ENCODE measurements around the gene TMEM150A. TPM values are rescaled to one million over a fixed set of nuclear protein-coding genes. Genes with fewer than 3 reads are reported as not detected.

TMEM150A gene
- polyA plus RNA-seq, 1 experiment: 11.4 TPM

DNA sequence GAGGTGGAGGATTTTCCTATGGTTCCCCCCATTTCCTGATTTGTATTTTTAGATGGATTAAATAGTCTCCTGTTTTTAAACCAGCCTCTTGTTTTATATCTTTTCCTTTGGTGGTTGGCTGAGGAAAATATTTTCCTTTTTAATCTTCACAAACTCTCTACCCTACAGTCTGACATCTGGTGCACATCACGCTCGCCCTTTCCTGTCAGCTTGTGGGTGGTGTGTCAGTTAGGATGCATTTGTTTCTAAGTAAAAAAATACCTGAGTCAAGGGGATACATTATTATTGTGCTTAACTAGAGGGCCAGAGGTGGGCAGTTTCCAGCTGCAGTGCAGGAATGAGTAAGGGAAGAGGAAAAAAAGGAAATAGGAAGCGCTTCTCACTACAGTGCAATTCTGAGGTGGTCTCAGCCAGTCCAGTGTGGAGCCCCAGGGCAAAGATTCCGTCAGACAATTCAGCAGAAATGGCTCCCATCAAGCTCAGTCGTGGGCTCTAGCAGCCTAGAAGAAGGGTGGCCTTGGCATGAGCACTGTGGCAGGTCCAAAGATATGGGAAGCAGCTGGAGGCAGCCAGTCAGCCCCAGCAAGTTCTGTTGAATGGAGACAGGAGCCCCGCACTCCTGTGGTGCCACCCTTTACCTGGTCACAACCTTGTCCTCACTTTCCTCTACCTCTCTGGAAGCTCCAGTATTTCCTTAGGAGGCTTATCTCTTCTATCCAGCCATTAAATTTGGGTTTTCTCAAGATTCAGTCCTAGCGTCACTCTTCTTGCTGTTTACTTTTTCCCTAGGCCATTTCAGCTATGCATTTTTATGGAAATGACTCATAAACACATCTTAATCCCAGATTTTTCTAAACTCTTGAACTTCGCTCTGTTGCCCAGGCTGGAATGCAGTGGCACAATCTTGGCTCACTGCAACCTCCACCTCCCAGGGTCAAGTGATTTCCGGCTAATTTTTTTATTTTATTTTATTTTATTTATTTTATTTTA is 47.0 kb upstream of the TMEM150A start:
- H3K27me3 ChIP-seq (ENCODE audit: control insufficient read depth, insufficient read depth, low read length): no peaks in the 10 kb centered on the region
- TF ChIP-seq, protein P1, sequence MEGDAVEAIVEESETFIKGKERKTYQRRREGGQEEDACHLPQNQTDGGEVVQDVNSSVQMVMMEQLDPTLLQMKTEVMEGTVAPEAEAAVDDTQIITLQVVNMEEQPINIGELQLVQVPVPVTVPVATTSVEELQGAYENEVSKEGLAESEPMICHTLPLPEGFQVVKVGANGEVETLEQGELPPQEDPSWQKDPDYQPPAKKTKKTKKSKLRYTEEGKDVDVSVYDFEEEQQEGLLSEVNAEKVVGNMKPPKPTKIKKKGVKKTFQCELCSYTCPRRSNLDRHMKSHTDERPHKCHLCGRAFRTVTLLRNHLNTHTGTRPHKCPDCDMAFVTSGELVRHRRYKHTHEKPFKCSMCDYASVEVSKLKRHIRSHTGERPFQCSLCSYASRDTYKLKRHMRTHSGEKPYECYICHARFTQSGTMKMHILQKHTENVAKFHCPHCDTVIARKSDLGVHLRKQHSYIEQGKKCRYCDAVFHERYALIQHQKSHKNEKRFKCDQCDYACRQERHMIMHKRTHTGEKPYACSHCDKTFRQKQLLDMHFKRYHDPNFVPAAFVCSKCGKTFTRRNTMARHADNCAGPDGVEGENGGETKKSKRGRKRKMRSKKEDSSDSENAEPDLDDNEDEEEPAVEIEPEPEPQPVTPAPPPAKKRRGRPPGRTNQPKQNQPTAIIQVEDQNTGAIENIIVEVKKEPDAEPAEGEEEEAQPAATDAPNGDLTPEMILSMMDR (IDR thresholded peaks at IDR 0.05; ENCODE audit: low read depth, low read length): no peak
- H3K4me3 ChIP-seq (ENCODE audit: low read depth, low read length): peak overlapping the region; percentile 5; the same call in 1 of the 2 replicates
- ChIA-PET CTCF (interaction anchor here (0.6 to 6.8 kb wide), 22 partner anchors 10 to 167 kb away, joined by 3 to 107 read pairs (median 6); partner anchors contain the start of gene SFTPB), POLR2A (interaction anchor here (0.8 to 1.7 kb wide), 5 partner anchors 9 to 123 kb away, joined by 3 to 7 read pairs (median 4); no protein-coding TSS in a partner anchor)
- H3K27ac ChIP-seq (ENCODE audit: low read depth, low read length): peak overlapping the region; percentile 98
- H3K9me3 ChIP-seq (ENCODE audit: control insufficient read depth, insufficient read depth, low read length): no peaks in the 10 kb centered on the region
- DNase-seq (ENCODE audit: low read depth, low spot score): peak; percentile 38

DNA sequence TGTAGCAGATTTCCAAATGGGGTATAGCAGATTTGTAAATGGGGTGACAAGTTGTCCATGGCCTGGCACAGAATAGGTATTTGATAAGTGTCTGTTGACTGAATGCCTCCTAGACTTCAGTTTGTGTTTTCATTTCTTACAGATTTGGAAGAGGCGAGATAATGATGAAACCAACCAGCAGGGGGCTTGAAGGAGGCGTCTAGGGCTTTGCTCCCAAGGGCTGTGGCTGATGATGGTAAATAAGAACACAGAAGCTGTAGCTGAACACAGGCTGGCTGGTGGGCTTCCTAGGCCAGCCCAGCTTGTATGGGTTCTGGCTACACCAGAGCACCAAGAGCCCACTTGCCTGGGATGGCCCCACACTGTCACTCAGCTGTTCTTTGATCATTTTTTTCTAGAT is 46.1 kb upstream of the TMEM150A start:
- no peak overlapping the region for H3K4me3 ChIP-seq (ENCODE audit: low read depth, low read length)
- ChIA-PET POLR2A (interaction anchor here (0.8 to 1.7 kb wide), 3 partner anchors 13 to 123 kb away, joined by 3 to 7 read pairs (median 5); no protein-coding TSS in a partner anchor), CTCF (interaction anchor here (0.6 to 6.8 kb wide), 24 partner anchors 9 to 234 kb away, joined by 3 to 107 read pairs (median 6); partner anchors contain the start of gene SFTPB)
- TF ChIP-seq, protein P1 (IDR thresholded peaks at IDR 0.05; ENCODE audit: low read depth, low read length): peak; percentile 71
- DNase-seq (ENCODE audit: low read depth, low spot score): peak; percentile 39
- H3K9me3 ChIP-seq (ENCODE audit: control insufficient read depth, insufficient read depth, low read length): no peaks in the 10 kb centered on the region
- no peaks in the 10 kb centered on the region for H3K27me3 ChIP-seq (ENCODE audit: control insufficient read depth, insufficient read depth, low read length)
- peak overlapping the region; percentile 98 for H3K27ac ChIP-seq (ENCODE audit: low read depth, low read length)

DNA sequence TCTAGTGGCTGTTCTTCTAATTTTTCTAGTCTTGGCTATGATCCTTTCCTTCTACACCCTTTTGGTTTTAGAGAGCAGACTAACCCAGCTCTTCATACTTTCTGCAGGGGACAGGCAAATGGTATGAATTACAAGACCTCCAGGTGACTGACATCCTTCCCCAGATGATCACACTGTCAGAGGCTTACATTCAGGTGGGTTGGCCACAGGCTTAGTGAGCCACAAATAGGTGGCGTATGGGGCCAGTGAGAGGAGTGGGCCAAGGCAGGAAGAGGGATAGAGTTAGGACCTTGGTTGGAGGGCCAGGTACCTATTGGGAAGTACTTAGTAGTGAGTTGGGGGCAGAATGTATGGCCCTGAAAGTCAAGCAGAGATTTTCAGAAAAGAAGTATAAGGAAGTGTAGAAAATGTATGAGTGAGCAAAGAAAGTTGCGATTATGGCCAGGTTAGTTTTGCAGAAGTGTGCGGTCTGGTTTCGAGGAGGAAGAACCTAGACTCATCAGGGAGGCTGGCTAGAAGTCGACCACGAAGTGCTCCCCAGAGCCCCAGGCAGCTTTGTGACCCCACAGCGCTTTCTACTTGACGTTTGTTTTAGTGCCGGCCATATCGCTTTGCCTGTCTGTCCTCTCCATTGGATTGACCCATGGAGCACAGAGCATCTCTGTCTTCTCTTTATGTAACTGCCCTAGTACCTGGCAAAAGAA is 45.5 kb upstream of the TMEM150A start:
- no peaks in the 10 kb centered on the region for H3K27me3 ChIP-seq (ENCODE audit: control insufficient read depth, insufficient read depth, low read length)
- no peaks in the 10 kb centered on the region for H3K9me3 ChIP-seq (ENCODE audit: control insufficient read depth, insufficient read depth, low read length)
- DNase-seq (ENCODE audit: low read depth, low spot score): no peak
- H3K4me3 ChIP-seq (ENCODE audit: low read depth, low read length): no peak overlapping the region
- ChIA-PET POLR2A (interaction anchor here (0.7 to 1.0 kb wide), 2 partner anchors 58 to 125 kb away, joined by 3 to 5 read pairs; no protein-coding TSS in a partner anchor), CTCF (interaction anchor here (0.9 to 6.8 kb wide), 18 partner anchors 8 to 234 kb away, joined by 3 to 107 read pairs (median 6); partner anchors contain the start of gene SFTPB)
- no peak overlapping the region for H3K27ac ChIP-seq (ENCODE audit: low read depth, low read length)
- TF ChIP-seq, protein P1 (IDR thresholded peaks at IDR 0.05; ENCODE audit: low read depth, low read length): no peak

DNA sequence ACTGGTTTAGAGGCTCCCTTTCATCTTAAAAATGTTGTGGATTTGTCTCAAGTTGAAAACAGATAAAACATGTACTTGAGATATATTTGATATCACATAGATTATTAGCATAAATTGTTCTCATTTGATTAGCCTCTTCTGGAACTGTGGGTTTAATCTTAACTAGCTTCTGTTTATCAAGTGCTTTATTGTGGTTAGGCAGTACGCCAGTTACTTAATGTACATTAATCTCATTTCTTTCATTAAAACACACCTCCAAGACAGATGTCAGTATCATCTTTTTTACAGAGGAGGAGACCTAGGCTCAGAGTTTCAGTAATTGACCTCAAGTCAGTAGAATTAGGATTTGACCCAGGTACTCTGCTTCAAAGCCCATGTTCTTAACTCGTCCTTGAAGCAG is 43.7 kb upstream of the TMEM150A start:
- no peaks in the 10 kb centered on the region for H3K27me3 ChIP-seq (ENCODE audit: control insufficient read depth, insufficient read depth, low read length)
- H3K4me3 ChIP-seq (ENCODE audit: low read depth, low read length): no peak overlapping the region
- CTCF ChIA-PET: interaction anchor here (0.6 to 1.6 kb wide), 5 partner anchors 9 to 182 kb away, joined by 3 to 20 read pairs (median 4); no protein-coding TSS in a partner anchor
- no peak for DNase-seq (ENCODE audit: low read depth, low spot score)
- TF ChIP-seq, protein P1 (IDR thresholded peaks at IDR 0.05; ENCODE audit: low read depth, low read length): no peak
- H3K27ac ChIP-seq (ENCODE audit: low read depth, low read length): no peak overlapping the region
- POLR2A ChIA-PET: no interaction called here
- no peaks in the 10 kb centered on the region for H3K9me3 ChIP-seq (ENCODE audit: control insufficient read depth, insufficient read depth, low read length)

All from AG04450 (cell line).